NCI-H446 treated with DMSO at 0.1 percent for 48 hours (cell line): ENCODE measurements around the gene MYL9.
"Not testable (repeated sequence)": the region's sequence is repeated elsewhere in the genome, so short reads cannot be mapped to it uniquely, and the experiment has no call there.

Source experiments
- DNase-seq: peaks from one replicate; lab custom pipeline; 2025; lab: John Stamatoyannopoulos, UW

The MYL9 gene

GRCh38 chr20:36549628-36549941 lies 8.3 kb downstream of the MYL9 start:
- no peak for DNase-seq

GRCh38 chr20:36549942-36550789 lies 8.8 kb downstream of the MYL9 start:
- no peak for DNase-seq

GRCh38 chr20:36550790-36551299 lies 9.5 kb downstream of the MYL9 start:
- DNase-seq, result no peak

GRCh38 chr20:36555248-36555647 lies 13.9 kb downstream of the MYL9 start:
- no peak for DNase-seq

- DNase-seq, result no peak
Measured at GRCh38 chr20:36562724-36563123, 21.4 kb downstream of the MYL9 start.

- no peak for DNase-seq
Measured at GRCh38 chr20:36563374-36563773, 22.1 kb downstream of the MYL9 start.

GRCh38 chr20:36564078-36564725 lies 22.9 kb downstream of the MYL9 start:
- not testable (repeated sequence) for DNase-seq

GRCh38 chr20:36564726-36565121 lies 23.4 kb downstream of the MYL9 start:
- not testable (repeated sequence) for DNase-seq

GRCh38 chr20:36565520-36565919 lies 24.2 kb downstream of the MYL9 start:
- DNase-seq, result no peak

GRCh38 chr20:36569847-36570429 lies 28.6 kb downstream of the MYL9 start:
- DNase-seq, result no peak

GRCh38 chr20:36571564-36572504 lies 30.5 kb downstream of the MYL9 start:
- DNase-seq, result no peak

- no peak for DNase-seq
Measured at GRCh38 chr20:36572701-36573102, 31.4 kb downstream of the MYL9 start.

GRCh38 chr20:36573103-36573797 lies 31.9 kb downstream of the MYL9 start, which contains the start of gene TGIF2:
Gene TGIF2, plus strand, starts transcription at chr20:36573597. Its CDS starts 5,178 bp downstream, at chr20:36578775.
- peak; percentile 26 for DNase-seq

- DNase-seq, result no peak
Measured at GRCh38 chr20:36573798-36574365, 32.6 kb downstream of the MYL9 start.

GRCh38 chr20:36574366-36575135 lies 33.2 kb downstream of the MYL9 start:
- DNase-seq, result no peak

- DNase-seq, result no peak
Measured at GRCh38 chr20:36576081-36576445, 34.7 kb downstream of the MYL9 start.

- DNase-seq, result no peak
Measured at GRCh38 chr20:36578356-36579041, 37.2 kb downstream of the MYL9 start.

GRCh38 chr20:36579996-36580545 lies 38.8 kb downstream of the MYL9 start:
- no peak for DNase-seq

- DNase-seq, result no peak
Measured at GRCh38 chr20:36582322-36582721, 41.0 kb downstream of the MYL9 start.
